Transverse colon (tissue), 3 donors: ENCODE measurements around the gene SSH2.

Experiments
- EP300 ChIP-seq: sonication (generic); formaldehyde crosslinking; IDR thresholded peaks from one replicate; pipeline ENCODE4 v1.6.1; 2017; ENCODE audit warnings: antibody characterized with exemption, low read depth
- POLR2A ChIP-seq: fragments of 450-650 bp; IDR thresholded peaks from one replicate; pipeline ENCODE4 v1.6.1; 2016; ENCODE audit warnings: antibody characterized with exemption, mild to moderate bottlenecking, moderate library complexity
- TF ChIP-seq, protein P1 (sequence below), 5 experiments: fragments of 200-600 bp in 3 of 5; fragments of 450-650 bp in 2 of 5; sonication (generic) in 3 of 5; IDR thresholded peaks; 1 replicate in 2 of 5; 2 replicates in 3 of 5; pipeline ENCODE4 v1.5.1; 2016 to 2017; ENCODE audit warnings: antibody characterized with exemption in 5 of 5, inconsistent platforms in 3 of 5, mild to moderate bottlenecking in 2 of 5, moderate library complexity in 1 of 5

DNA sequence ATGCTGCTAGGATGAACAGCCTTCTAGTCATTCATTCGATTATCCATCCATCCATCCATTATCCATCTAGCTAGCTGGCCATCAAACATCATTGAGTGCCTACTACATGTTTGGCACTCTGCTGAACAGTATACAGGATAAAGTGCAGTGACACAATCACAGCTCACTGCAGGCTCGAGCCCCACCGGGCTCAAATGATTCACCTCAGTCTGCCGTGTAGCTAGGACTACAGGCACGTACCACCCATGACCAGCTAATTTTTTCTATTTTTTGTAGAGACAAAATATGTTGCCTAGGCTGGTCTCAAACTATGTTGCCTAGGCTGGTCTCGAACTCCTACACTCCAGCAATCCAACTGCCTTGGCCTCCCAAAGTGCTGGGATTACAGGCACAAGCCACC lies 50.0 kb downstream of the SSH2 start:
- TF ChIP-seq, protein P1, sequence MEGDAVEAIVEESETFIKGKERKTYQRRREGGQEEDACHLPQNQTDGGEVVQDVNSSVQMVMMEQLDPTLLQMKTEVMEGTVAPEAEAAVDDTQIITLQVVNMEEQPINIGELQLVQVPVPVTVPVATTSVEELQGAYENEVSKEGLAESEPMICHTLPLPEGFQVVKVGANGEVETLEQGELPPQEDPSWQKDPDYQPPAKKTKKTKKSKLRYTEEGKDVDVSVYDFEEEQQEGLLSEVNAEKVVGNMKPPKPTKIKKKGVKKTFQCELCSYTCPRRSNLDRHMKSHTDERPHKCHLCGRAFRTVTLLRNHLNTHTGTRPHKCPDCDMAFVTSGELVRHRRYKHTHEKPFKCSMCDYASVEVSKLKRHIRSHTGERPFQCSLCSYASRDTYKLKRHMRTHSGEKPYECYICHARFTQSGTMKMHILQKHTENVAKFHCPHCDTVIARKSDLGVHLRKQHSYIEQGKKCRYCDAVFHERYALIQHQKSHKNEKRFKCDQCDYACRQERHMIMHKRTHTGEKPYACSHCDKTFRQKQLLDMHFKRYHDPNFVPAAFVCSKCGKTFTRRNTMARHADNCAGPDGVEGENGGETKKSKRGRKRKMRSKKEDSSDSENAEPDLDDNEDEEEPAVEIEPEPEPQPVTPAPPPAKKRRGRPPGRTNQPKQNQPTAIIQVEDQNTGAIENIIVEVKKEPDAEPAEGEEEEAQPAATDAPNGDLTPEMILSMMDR (IDR thresholded peaks at IDR 0.05), result no peak
- TF ChIP-seq POLR2A (no peak), EP300 (no peak)
